HG02943 (cell line): ENCODE measurements around the gene CEP97.
"Not testable (repeated sequence)": the region's sequence is repeated elsewhere in the genome, so short reads cannot be mapped to it uniquely, and the experiment has no call there.

Experiments
- ATAC-seq: cut with Tn5 transposase; IDR thresholded peaks from one replicate; pipeline ENCODE4 v1.9.1; 2021; ENCODE audit warnings: mild to moderate bottlenecking, low read depth, moderate library complexity; ENCODE audit not compliant: unreplicated experiment

CEP97 gene

GRCh38 chr3:101758224-101758623, 33.8 kb downstream of the CEP97 start:
- ATAC-seq, result no peak

GRCh38 chr3:101762041-101762646, 37.7 kb downstream of the CEP97 start:
- no peak for ATAC-seq

GRCh38 chr3:101777745-101778281, 53.4 kb downstream of the CEP97 start:
- ATAC-seq, result not testable (repeated sequence)

- ATAC-seq, result no peak
These were observed 54.1 kb downstream of the CEP97 start for GRCh38 chr3:101778385-101779046.

GRCh38 chr3:101779047-101779821, 54.8 kb downstream of the CEP97 start, which contains the start of gene NXPE3:
TSS of gene NXPE3 (plus strand) at chr3:101779211. CDS start at chr3:101785597, 6,386 bp downstream.
- peak; percentile 92 for ATAC-seq

- ATAC-seq, result peak; percentile 36
These were observed 55.5 kb downstream of the CEP97 start for GRCh38 chr3:101779822-101780381.

GRCh38 chr3:101780661-101781060, 56.2 kb downstream of the CEP97 start:
- no peak for ATAC-seq

- ATAC-seq, result no peak
These were observed 56.8 kb downstream of the CEP97 start for GRCh38 chr3:101781166-101781565.

GRCh38 chr3:101784855-101785613, 60.6 kb downstream of the CEP97 start:
- ATAC-seq, result no peak

GRCh38 chr3:101791778-101792177, 67.4 kb downstream of the CEP97 start:
- ATAC-seq, result peak; percentile 96

- ATAC-seq, result no peak
These were observed 71.8 kb downstream of the CEP97 start for GRCh38 chr3:101796077-101796680.

- ATAC-seq, result no peak
These were observed 76.8 kb downstream of the CEP97 start for GRCh38 chr3:101801174-101801573.

- no peak for ATAC-seq
These were observed 77.8 kb downstream of the CEP97 start for GRCh38 chr3:101802179-101802578.

- peak; percentile 97 for ATAC-seq
These were observed 78.9 kb downstream of the CEP97 start for GRCh38 chr3:101803173-101803782.

GRCh38 chr3:101803939-101804338, 79.5 kb downstream of the CEP97 start:
- ATAC-seq, result no peak

GRCh38 chr3:101806491-101806890, 82.1 kb downstream of the CEP97 start:
- ATAC-seq, result no peak

- ATAC-seq, result no peak
These were observed 83.5 kb downstream of the CEP97 start for GRCh38 chr3:101807888-101808287.

- no peak for ATAC-seq
These were observed 85.0 kb downstream of the CEP97 start for GRCh38 chr3:101809178-101810021.
